NCI-H748 (cell line): Measurements from ENCODE around the gene RRN3.
"Not testable (repeated sequence)": the region's sequence is repeated elsewhere in the genome, so short reads cannot be mapped to it uniquely, and the experiment has no call there.

Experiments
- DNase-seq: peaks from one replicate; lab custom pipeline; 2025; ENCODE audit not compliant: unreplicated experiment; lab: John Stamatoyannopoulos, UW

Gene RRN3, protein sequence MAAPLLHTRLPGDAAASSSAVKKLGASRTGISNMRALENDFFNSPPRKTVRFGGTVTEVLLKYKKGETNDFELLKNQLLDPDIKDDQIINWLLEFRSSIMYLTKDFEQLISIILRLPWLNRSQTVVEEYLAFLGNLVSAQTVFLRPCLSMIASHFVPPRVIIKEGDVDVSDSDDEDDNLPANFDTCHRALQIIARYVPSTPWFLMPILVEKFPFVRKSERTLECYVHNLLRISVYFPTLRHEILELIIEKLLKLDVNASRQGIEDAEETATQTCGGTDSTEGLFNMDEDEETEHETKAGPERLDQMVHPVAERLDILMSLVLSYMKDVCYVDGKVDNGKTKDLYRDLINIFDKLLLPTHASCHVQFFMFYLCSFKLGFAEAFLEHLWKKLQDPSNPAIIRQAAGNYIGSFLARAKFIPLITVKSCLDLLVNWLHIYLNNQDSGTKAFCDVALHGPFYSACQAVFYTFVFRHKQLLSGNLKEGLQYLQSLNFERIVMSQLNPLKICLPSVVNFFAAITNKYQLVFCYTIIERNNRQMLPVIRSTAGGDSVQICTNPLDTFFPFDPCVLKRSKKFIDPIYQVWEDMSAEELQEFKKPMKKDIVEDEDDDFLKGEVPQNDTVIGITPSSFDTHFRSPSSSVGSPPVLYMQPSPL

DNA sequence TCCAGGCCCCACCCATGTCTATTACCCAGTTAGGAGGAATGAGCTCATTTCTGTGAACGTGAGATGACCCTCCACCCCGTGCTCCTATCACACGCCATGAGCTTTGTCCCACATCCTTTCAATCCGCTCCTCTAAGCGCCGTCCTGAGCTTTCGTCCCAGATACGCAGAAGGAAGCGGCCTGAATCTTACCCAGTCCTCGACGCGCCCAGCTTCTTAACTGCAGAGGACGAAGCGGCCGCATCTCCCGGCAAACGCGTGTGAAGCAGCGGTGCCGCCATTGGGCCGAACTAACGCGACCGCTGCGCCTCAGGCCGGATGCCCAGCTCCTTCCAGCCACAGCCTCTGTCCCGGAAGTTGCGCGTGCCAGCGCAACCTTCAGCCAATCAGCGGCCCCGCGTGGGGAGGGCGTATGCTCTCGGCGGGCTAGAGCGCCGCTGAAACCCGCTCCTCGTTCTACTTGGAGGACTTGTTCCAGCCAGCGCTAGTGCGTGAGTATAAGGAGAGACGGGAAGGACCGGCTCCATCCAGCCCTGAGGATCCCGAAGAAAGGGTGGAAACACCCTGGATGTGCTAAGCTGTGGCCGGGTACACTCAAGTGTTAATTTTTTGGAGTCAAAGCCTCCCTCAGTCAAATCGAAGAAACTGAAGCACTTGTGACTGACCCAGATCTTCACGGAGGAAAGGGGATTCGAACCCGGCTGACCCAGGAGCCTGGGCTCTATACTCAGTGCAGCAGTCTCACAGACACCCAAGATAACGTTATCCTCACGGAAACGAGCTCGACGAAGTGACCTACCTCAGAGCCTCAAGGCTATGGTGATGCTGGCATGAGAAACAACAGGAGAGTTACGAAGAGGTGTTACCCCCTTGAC is at the start of gene RRN3:
Gene RRN3, minus strand, starts transcription at position 318 of the 873 bp plus-strand sequence. Its CDS starts 39 bp downstream, at position 279.
- peak; percentile 92 for DNase-seq

GRCh38 chr16:15143601-15144091 is 49.6 kb upstream of the RRN3 start:
- DNase-seq = not testable (repeated sequence)

DNA sequence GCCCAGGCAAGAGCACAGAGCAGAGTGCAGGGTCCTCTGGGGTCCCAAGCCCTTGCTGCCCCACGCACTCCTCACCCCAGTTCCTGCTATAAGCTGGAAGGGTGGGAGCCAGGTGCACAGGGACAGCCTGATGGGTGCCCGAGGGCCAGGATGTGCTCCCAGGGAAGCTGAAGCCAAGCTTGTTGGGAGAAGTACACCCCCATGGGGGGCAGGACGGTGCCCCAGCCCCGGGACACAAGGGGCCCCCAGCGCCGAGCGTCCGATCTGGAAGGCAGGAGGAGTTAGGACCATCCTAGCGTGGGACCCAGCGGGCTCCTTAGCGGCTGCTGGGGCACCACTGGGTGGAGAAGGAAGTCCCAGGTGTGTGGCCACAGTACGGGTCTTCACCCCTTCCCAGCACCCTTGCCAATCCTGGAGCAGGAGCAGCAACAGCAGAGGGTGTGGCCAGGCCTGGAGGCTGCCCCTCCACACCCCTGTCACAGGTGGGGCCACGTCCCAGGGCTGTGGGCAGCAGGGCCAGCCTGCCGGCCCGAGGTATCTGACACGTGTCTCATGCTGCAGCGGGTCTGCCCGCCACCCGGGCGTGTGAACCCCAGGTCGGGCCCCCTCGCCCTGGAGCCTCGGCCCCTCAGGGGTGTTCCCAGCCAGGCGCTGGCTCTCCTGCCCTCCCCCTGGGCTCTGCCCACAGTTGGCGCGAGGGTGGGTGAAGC is 49.0 kb upstream of the RRN3 start:
- not testable (repeated sequence) for DNase-seq

DNA sequence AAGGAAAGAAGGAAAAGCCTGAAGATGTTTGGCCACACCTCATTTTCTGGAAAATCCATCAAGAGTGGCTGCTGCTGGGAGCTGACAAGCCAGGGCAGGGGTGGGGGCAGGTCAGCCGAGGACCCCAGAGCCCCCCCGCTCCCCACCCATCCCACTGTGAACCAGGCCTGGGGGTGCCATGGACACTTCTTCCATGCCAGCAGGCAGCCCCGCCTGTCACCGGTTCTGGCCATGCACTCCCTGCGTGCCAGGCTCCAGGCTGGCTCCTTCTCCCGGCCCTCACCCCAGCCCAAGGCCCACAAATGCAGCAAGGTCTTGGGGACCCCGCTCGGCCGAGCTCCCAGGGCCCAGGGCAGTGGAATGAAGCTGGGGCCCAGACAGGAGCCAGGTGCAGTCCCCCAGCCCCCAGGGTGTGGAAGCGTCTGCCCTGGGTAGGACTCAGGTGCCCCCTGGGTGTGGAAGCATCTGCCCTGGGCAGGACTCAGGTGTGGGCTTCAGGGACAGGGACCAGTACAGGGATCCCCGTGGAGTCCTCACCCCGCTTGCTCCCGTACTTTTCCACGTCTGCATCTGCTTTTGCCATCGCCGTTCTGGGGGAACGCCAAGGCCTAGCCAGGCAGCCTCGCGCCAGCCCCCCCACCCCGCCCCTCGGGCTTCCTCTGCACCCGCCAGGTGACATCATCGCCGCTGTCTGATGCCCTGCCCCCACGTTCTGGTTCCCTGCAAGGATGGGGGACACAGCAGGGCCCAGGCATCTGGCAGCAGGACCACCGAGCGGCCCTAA is 48.2 kb upstream of the RRN3 start:
- not testable (repeated sequence) for DNase-seq

GRCh38 chr16:15141586-15141985 is 47.5 kb upstream of the RRN3 start:
- no peak for DNase-seq

DNA sequence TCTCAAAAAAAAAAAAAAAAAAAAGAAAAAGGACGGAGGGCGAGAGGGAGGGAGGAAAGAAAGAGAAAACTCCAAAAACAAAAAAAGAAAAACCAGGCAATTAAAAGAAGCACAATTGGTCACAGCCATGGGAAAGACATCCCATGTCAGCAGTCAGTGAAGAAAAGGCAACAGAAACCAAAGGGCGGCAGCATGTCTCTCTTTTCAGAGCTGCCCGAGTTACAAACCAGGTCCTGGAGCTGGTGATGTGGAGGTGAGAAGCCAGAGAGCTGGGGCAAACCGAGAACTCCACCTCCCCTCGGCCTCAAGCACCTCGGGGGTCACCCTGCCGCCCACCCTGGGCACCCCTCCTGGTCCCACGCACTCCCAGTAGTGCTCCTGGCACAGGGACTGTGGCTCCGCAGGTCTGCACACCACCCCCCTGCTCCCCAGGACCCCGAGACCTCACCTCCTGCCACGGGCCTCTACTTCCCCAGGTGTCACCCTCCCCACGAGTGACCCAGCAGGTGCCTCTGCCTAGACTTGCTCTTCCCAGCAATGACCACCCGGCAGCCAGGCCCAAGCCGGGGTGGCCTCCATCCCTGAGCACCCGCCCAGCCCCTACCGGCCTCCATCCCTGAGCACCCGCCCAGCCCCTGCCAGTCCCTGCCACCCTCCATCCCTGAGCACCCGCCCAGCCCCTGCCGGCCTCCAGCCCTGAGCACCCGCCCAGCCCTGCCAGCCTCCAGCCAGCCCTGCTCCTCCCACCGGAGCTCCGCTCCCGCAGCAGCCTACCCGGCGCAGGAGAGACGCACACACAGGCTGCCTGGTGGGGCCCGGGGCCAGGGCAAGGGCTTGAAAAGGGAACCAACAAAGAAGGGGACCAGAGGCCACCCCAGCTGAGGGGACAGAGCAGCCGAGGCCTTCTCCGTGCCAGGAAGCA is 46.6 kb upstream of the RRN3 start:
- not testable (repeated sequence) for DNase-seq

- not testable (repeated sequence) for DNase-seq
Measured at GRCh38 chr16:15137514-15137913, 43.4 kb upstream of the RRN3 start.

DNA sequence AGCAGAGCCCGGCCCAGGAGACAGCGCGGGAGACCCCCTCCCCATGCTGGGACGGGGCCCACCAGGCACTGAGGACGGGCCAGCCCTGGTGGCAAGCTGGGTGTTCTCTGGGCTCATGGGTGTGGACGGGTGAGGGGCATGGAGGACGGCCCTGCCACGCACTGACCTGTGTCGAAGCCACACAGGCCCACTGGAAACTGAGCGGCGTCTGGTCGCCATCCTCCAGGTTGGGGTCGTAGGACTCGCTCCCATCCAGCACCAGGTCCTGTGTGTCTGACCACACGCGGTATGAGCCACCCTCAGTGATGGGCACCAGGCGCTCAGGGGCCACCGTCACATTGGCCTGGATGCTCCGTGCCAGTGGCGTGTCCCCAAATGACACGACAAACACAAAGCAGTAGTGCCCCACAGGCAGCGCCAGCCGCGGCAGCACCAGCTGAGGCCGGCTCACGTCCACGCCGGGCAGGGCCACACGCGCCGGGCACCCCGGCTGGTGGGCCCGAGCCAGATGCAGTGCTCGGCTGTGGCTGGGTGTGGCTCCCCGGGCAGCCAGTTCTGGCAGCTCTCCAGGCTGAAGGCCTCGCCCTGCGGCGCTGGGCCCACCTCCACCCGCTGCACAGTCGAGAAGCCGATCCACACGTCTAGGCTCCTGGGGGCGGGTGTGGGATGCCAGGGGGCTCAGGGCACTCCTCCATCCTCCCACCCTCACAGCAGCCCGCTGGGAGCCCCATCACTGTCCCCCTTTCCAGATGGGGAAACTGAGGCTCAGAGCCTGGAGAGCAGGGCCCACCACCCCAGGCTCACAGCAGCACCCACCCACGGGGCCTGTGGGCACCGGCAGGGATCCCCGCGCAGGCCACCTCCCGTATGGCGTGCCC is 41.6 kb upstream of the RRN3 start:
- not testable (repeated sequence) for DNase-seq

- not testable (repeated sequence) for DNase-seq
Measured at GRCh38 chr16:15134752-15135482, 40.8 kb upstream of the RRN3 start.

DNA sequence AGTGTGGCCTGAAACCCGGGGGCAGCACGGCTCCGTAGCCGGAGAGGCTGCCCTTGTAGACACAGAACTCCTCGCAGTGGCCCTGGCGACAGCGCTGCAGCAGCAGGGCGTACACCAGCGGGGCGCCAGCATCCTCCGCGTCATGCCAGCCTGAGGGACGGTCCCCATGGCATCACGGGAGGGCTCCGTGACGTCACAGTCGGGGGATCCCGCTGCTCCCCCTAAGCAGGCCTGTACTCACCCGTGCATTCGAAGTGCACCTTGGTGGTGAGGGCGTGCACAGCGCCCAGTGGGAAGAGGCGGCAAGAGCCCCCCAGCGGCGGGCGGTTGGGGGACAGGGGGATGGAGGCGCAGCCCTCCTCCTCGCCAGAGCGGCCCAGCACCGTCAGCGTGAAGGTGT is 39.5 kb upstream of the RRN3 start:
- DNase-seq = not testable (repeated sequence)

DNA sequence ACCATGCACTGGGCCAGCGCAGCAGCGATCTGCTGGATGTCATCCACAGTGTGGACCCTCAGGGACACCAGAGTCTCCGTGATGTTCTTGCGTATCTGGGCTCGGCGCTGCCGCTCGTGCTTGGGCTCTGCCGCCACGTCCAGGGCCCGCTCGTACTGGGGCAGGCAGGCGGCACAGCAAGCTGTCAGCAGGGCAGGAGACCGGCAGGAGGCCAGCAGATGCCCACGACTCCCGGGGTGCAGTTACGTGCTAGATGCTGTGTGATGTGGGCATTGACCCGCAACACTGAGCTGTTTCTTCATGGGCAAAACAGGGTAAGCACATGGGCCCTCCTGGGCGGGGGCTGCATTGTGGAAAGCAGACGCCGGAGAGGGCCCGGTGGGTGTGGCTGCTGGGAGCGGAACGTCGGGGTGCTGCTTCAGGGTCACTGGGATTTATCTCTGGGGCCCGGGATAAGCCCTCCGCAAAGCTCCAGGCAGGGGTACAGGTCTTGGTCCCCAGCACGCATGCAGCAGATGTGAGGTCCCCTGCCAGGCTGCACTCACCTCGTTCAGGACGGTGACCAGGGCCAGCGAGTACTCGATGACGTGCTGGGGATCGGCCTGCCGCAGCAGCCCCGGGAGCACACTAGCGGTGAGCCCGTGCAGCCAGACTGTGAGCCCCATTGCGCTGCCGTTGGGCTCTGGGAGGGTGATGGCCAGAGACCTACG is 38.8 kb upstream of the RRN3 start:
- DNase-seq = not testable (repeated sequence)

- not testable (repeated sequence) for DNase-seq
Measured at GRCh38 chr16:15130943-15131700, 37.0 kb upstream of the RRN3 start.

DNA sequence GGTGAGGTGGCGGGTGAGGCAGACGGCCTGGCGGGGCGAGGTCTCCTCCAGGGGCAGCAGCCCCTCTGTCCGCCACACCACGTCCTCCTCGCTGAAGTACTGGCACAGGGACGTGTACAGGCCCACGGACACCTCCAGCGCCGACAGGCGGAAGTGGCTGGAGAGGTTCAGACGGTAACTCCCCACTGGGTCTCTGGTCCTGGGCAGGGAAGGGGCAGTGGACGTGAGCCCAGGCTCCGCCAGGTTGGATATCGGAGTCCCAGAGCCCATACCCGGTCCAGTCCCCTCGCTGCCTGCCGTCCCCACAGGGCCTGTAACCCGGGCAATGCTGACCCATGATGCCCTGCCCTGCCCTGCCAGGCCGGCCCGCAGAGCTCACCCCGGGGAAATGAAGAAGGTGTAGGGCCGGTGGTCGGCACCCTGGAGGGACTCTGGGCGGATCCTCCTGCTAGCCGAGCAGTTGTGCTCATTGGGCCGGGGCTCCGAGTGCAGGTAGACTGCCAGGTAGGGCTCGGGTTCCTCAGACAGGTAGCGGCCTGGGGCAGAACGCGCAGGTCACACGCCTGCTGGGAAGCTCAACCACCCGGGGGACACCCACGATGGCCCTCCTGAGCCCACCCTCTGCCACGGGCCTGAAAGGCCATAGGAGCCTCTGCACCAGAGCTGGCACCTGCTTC is 36.3 kb upstream of the RRN3 start:
- not testable (repeated sequence) for DNase-seq

- DNase-seq = not testable (repeated sequence)
Measured at GRCh38 chr16:15127641-15128425, 33.8 kb upstream of the RRN3 start.
